Endometrial microvascular endothelial cells (primary cell): ENCODE data around the gene CCDC71L. TPM values are rescaled to one million over a fixed set of nuclear protein-coding genes. Genes with fewer than 3 reads are reported as not detected.
"Not testable (repeated sequence)": the region's sequence is repeated elsewhere in the genome, so short reads cannot be mapped to it uniquely, and the experiment has no call there.

ENCODE experiments used
- in situ Hi-C: cut with HindIII; loops from 2 replicates; pipeline ENCODE4 v1.10.0; 2017; ENCODE audit warnings: low sequenced_read_pairs, low pct_unique_long_range_greater_than_20kb; ENCODE audit errors: inconsistent ontology term
- total RNA-seq: library from RNA; depleted of rRNA; stranded (reverse); fragments of >200 nt; gene quantifications from one replicate; pipeline ENCODE4 v1.2.3, GENCODE V29; 2015; ENCODE audit errors: inconsistent ontology term

CCDC71L gene
- 35.0 TPM for total RNA-seq

GRCh38 chr7:106660862-106661720, at the start of gene CCDC71L:
Gene CCDC71L, minus strand, starts transcription at chr7:106661158. Its CDS starts 262 bp downstream, at chr7:106660896.
- in situ Hi-C loops: no loop called here

- in situ Hi-C loops: not testable (repeated sequence)
These were observed 48.6 kb upstream of the CCDC71L start for GRCh38 chr7:106709604-106710003.

GRCh38 chr7:106704000-106704840, 43.3 kb upstream of the CCDC71L start:
- in situ Hi-C loops: no loop called here

GRCh38 chr7:106693677-106694353, 32.9 kb upstream of the CCDC71L start:
- in situ Hi-C loops: no loop called here

DNA sequence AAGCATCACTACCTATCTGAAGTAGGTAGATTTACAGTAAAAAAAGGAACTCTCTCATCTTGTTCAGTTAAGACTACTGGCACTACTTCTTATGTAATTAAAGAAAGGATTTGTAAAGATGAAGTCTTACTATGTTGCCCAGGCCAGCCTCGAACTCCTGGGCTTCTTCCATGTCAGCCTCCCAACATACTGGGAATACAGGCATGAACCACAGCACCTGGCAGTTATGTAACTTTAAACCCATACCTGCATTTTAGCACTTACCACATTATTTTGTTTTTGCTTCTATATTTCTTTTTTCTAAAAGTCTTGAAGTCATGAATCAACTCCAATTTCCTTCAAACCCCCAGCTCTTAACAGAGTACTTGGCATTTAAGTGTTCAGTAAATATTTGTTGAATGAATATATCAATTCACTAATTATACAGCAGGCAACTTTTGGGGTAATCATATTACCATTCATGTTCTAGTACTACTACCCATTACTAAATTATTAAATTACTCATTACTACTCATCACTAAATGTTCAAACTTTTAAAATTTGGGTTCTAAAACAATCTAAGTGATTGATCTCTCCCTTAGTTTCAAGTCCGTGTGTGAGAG, 31.6 kb upstream of the CCDC71L start:
- in situ Hi-C loops: no loop called here

DNA sequence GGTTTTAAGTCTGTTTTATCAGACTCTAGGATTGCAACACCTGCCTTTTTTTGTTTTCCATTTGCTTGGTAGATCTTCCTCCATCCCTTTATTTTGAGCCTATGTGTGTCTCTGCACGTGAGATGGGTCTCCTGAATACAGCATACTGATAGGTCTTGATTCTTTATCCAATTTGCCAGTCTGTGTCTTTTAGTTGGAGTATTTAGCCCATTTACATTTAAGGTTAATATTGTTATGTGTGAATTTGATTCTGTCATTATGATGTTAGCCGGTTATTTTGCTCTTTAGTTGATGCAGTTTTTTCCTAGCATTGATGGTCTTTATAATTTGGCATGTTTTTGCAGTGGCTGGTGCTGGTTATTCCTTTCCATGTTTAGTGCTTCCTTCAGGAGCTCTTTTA, 27.2 kb upstream of the CCDC71L start:
- in situ Hi-C loops: not testable (repeated sequence)

DNA sequence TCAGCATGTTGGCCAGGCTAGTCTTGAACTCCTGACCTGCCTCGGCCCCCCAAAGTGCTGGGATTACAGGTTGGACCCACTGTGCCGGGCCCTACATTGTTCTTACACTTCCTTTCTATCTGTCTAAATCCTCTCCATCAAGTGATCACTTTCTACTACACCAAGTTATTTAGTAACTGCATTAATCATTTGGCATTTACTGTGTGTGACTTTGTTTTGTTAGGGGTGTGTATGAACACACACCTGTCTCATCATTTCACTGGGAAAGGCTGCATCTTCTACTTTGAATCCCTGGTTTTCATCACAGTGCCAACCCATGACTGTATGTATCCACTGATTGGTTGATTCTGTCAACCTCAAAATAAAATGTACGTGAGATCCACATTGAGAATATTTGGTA, 23.0 kb upstream of the CCDC71L start:
- in situ Hi-C loops: no loop called here

DNA sequence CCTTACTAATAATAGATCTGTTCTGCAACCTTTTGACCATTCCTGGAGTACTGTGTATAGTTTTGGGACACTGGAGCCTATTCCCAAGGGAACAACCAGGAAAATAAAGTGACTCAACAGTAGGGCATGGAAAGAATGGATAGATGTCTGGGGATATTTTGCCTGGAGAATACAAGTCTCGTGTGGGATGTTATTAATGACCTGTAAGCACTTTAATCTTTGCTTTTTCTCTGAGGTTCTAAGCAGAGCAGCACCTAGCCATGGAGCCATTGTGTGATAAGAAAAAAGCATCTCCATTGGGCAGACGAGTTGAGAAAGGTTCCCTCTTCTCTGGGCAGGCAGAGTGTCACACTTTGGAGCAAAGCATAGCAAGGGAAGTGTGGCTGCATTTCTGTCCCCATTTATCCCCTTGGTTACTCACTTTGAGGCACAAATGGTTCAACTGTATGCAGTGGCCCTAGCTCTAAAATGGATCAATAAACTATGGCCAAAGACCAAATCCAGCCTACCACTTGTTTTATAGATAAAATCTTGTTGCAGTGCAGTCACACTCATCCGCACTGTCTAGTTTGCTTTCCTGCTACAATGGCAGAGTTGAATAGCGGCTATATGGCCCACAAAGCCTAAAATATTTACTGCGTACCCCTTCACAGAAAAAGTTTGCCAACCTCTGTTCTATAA, 21.0 kb upstream of the CCDC71L start:
- in situ Hi-C loops: no loop called here

- in situ Hi-C loops: no loop called here
These were observed 18.4 kb upstream of the CCDC71L start for GRCh38 chr7:106679153-106679931.

GRCh38 chr7:106678795-106679152, 17.8 kb upstream of the CCDC71L start:
- in situ Hi-C loops: no loop called here

- in situ Hi-C loops: not testable (repeated sequence)
These were observed 15.5 kb upstream of the CCDC71L start for GRCh38 chr7:106676506-106676905.

DNA sequence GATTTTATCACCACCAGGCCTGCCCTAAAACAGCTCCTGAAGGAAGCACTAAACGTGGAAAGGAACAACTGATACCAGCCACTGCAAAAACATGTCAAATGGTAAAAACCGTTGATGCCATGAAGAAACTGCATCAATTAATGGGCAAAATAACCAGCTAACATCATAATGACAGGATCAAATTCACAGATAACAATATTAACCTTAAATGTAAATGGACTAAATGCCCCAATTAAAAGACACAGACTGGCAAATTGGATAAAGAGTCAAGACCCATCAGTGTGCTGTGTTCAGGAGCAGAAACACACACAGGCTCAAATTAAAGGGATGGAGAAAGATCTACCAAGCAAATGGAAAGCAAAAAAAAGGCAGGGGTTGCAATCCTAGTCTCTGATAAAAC, 12.7 kb upstream of the CCDC71L start:
- in situ Hi-C loops: not testable (repeated sequence)

- in situ Hi-C loops: not testable (repeated sequence)
These were observed 11.0 kb upstream of the CCDC71L start for GRCh38 chr7:106671930-106672329.

GRCh38 chr7:106671160-106671559, 10.2 kb upstream of the CCDC71L start:
- in situ Hi-C loops: no loop called here

- in situ Hi-C loops: no loop called here
These were observed 8.0 kb upstream of the CCDC71L start for GRCh38 chr7:106668861-106669524.

DNA sequence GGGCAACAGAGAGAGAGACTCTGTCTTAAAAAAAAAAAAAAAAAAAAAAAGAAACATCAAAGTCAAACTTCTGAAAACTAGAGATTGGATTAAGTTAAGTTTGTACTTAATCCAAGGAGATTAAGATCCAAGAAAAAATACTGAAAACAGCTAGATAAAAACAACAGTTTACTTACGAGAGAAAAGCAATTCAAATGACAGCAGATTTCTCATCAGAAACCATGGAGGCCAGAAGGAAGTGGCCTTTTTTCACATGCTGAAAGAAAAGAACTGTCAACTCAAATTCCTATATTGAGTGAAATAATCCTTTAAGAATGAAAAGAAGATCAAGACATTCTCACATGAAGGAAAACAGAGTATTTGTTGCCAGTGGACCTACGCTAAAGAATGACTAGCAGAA, 5.4 kb upstream of the CCDC71L start:
- in situ Hi-C loops: no loop called here

DNA sequence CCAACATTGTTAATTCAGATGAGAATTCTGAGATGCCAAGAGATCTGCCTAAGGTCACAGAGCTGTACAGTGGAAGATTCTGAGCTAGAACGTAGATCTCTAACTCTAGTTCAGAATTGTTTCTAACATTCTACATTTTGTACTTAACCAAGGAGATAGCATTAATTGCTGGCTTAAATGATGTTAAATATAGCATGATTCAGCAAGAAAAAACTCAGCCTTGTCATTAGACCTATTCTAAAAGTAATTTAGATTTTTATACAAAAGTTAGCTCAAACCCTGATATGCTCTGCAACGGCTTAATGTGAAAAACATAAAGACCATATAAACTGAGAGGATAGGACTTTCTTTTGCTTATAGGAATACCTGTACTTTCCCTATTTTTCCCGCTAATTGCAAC, 3.4 kb upstream of the CCDC71L start:
- in situ Hi-C loops: no loop called here
